HL-60 (cell line): ENCODE data around the gene ASCC3.

ENCODE experiments used
- GABPA ChIP-seq: IDR thresholded peaks from 2 replicates; pipeline ENCODE4 v1.6.1; 2012; ENCODE audit warnings: low read depth
- POLR2AphosphoS5 ChIP-seq: IDR thresholded peaks from 2 replicates; pipeline ENCODE4 v1.6.1; 2012; ENCODE audit warnings: low read depth
- TF ChIP-seq, protein P1 (sequence below): IDR thresholded peaks from one replicate; pipeline ENCODE4 v1.5.1; 2011; ENCODE audit warnings: low read length, control low read depth, inconsistent platforms; ENCODE audit not compliant: insufficient read depth

DNA sequence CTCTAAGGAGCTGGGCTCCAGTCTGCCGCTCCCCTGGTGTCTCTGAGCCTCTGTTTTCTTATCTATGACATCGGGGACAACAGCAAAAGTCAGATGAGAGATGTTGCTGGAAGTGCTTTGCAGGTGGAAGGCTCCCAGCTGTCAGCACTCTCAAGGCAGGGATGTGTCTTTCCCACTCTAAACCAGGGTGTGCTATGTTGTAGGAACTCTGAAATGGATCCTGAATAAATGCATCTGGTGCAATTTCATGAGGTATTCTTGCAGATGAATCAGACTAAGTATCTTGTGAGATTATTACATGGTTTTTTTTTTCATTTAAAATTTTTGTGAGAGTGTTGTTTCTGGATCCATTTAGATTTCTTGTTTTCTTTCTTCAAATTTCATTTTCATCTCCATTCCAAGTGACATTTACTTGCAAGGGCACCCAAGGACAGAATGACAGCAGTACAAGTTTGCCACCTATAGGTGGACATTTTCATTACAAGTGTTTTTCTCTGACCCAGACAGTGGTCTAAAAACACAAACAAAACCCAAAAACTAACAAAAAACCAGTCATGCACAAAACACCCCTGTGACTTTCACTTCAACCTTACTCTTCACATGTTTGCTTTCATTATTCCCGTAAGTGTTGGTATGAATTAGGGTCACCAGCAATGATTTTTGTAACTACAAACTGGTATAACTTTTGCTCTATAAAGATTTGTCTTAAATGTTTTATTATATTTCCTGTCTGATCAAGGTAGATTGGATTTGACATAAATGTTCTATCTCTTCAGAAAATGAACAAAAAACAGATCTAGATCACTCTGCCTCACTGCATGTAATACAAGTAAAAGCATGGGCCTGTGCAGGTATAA is 401.7 kb downstream of the ASCC3 start:
- TF ChIP-seq, protein P1, sequence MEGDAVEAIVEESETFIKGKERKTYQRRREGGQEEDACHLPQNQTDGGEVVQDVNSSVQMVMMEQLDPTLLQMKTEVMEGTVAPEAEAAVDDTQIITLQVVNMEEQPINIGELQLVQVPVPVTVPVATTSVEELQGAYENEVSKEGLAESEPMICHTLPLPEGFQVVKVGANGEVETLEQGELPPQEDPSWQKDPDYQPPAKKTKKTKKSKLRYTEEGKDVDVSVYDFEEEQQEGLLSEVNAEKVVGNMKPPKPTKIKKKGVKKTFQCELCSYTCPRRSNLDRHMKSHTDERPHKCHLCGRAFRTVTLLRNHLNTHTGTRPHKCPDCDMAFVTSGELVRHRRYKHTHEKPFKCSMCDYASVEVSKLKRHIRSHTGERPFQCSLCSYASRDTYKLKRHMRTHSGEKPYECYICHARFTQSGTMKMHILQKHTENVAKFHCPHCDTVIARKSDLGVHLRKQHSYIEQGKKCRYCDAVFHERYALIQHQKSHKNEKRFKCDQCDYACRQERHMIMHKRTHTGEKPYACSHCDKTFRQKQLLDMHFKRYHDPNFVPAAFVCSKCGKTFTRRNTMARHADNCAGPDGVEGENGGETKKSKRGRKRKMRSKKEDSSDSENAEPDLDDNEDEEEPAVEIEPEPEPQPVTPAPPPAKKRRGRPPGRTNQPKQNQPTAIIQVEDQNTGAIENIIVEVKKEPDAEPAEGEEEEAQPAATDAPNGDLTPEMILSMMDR = peak; percentile 28
- TF ChIP-seq GABPA (no peak), POLR2AphosphoS5 (no peak)
